Heart right ventricle (tissue), 16 donors: ENCODE measurements around the gene BCL2L13. TPM values are rescaled to one million over a fixed set of nuclear protein-coding genes. Genes with fewer than 3 reads are reported as not detected.

Source experiments
- ATAC-seq, 8 donors: fragments of 200-7000 bp; cut with Tn5 transposase; one replicate each; pipeline ENCODE4 v1.9.1; 2020; ENCODE audit warnings: mild to moderate bottlenecking in 8 of 8, moderate library complexity in 8 of 8, moderate number of reproducible peaks in 1 of 8
- DNase-seq, 2 donors: peaks; one replicate each; pipeline ENCODE4 v3.0.0-alpha.2; 2020
- H3K27ac ChIP-seq, 10 donors: fragments of 200-600 bp; sonication (generic) in 2 of 10; one replicate each; pipeline versions ENCODE4 v1.5.0 to v1.8.0; 2020 to 2022; ENCODE audit warnings: mild to moderate bottlenecking in 3 of 10
- H3K27me3 ChIP-seq, 7 donors: fragments of 200-600 bp; one replicate each; pipeline ENCODE4 v1.8.0; 2021 to 2022; ENCODE audit warnings: mild to moderate bottlenecking in 2 of 7
- H3K36me3 ChIP-seq, 9 donors: fragments of 200-600 bp; sonication (generic) in 1 of 9; one replicate each; pipeline versions ENCODE4 v1.5.0 to v1.8.0; 2020 to 2022; ENCODE audit warnings: mild to moderate bottlenecking in 2 of 9
- H3K4me1 ChIP-seq, 9 donors: fragments of 200-600 bp; sonication (generic) in 1 of 9; one replicate each; pipeline versions ENCODE4 v1.5.0 to v1.8.0; 2020 to 2022; ENCODE audit warnings: mild to moderate bottlenecking in 4 of 9
- H3K4me3 ChIP-seq, 10 donors: fragments of 200-600 bp; sonication (generic) in 2 of 10; one replicate each; pipeline versions ENCODE4 v1.5.0 to v1.8.0; 2020 to 2022; ENCODE audit warnings: mild to moderate bottlenecking in 7 of 10, moderate library complexity in 2 of 10
- H3K9me3 ChIP-seq, 11 donors: fragments of 200-600 bp in 10 of 11; sonication (generic) in 2 of 11; one replicate each; pipeline versions ENCODE4 v1.5.0 to v1.8.0; 2013 to 2022; ENCODE audit warnings: mild to moderate bottlenecking in 2 of 11, control low read depth in 1 of 11, moderate library complexity in 1 of 11
- CTCF ChIP-seq, 9 donors: fragments of 200-600 bp; sonication (generic) in 2 of 9; IDR thresholded peaks; one replicate each; pipeline versions ENCODE4 v1.5.0 to v1.8.0; 2021 to 2022; ENCODE audit warnings: antibody characterized with exemption in 9 of 9, mild to moderate bottlenecking in 5 of 9, moderate library complexity in 1 of 9
- WGBS, 2 donors: extraction: QIAGEN DNeasy Blood & Tissue Kit; methylation state at CpG; one replicate each; pipeline ENCODE4 v1.1.7; 2013; ENCODE audit warnings: inconsistent platforms in 1 of 2; 5-methylcytosine and 5-hydroxymethylcytosine counted together
- intact Hi-C, 10 donors: fragments of 100-400 bp; cut with DNase I; formaldehyde crosslinking; loops; one replicate each; pipeline versions ENCODE4 v1.11.1 to v1.14.2; 2022
- polyA plus RNA-seq, 2 donors: library from polyadenylated mRNA; stranded (reverse); fragments of 200-250 nt; gene quantifications; one replicate each; pipeline ENCODE4 v1.2.3, GENCODE V29; 2013
- total RNA-seq, 10 donors: library from RNA; stranded (reverse); fragmentation: NEBNext Ultra II Directional in 3 of 10; extraction: Animal tissue kit (Norgen Biotek cat#: 25700) in 3 of 10; gene quantifications; one replicate each; pipeline versions ENCODE4 v1.2.1 to v1.2.4, GENCODE V29; 2021 to 2023
- donor health status: Arrhythmogenic right ventricular cardiomyopathy.
- donor health status: ischemic (EF 13 %, LVEDD 7.1; RV severe dilation, severe dysfunction).
- donor health status: healthy with polysubstance abuse.
- donor health status: DM: no; HTN: yes; CAD: no.
- donor health status: DM: no; HTN: no; CAD: no.
- donor health status: ischemic (EF 25% LVEDD 6.9; RV normal size, moderate dysfunction).
- donor health status: ischemic (EF 25% LVEDD 5.7; RV mildly dilated, moderate dysfunction).
- donor health status: healthy.
- donor health status: DM: yes; HTN: yes; CAD: no.
- donor health status: Ischemic cardiomyopathy.
- donor health status: ischemic (EF 35%, LVEDD 5.7; RV mildly dilated, moderate dysfunction).
- donor health status: nonischemic (EF 11% LVEDD 7.7; RV severe dilation, severe dysfunction).
- donor health status: DM: yes; HTN: yes; CAD: no.
- donor health status: PGD.
- donor health status: ischemic (EF 29% LVEDD 5.4; RV normal size, mild dysfunction).
- donor health status: nonischemic (EF 23%, LVEDD 6.1; RV moderate dilation, normal function).

The BCL2L13 gene
- total and polyA plus RNA-seq, 12 donors, result 27.9 to 113 (median 88.7) TPM

- no peaks in the 10 kb centered on the region for H3K9me3 ChIP-seq
- intact Hi-C loops, result loop anchor here in 4 of 10 donors (5.0 to 10.0 kb wide), 4 partner anchors 57 to 455 kb away; partner anchors contain the start of genes BID (in 1 of the 4) and PEX26 (in 1 of the 4)
- no peaks in the 10 kb centered on the region for H3K27me3 ChIP-seq
- ATAC-seq, result no peak
- peak overlapping the region in 7 of 10 donors; percentile 81 to 96 (median 92) for H3K27ac ChIP-seq
- H3K4me1 ChIP-seq, result peaks cover 5 to 41% (median 25%) of the 10 kb centered on the region in 9 donors
- no peak for DNase-seq
- 75% methylated on average over 7 of the region's 7 CpGs for WGBS, 2 donors
- peak overlapping the region in 5 of 10 donors; percentile 85 to 99 (median 89) for H3K4me3 ChIP-seq
- TF ChIP-seq CTCF (IDR thresholded peaks at IDR 0.05), result no peak
- peaks cover 0 to 19% (median under 1%) of the 10 kb centered on the region in 9 donors for H3K36me3 ChIP-seq
These were observed 8.9 kb upstream of the BCL2L13 start for GRCh38 chr22:17629641-17630040.

- DNase-seq, result no peak
- Histone ChIP-seq H3K27me3 (no peaks in the 10 kb centered on the region), H3K27ac (no peak overlapping the region), H3K4me3 (no peak overlapping the region), H3K9me3 (no peaks in the 10 kb centered on the region), H3K36me3 (peaks cover 0 to 8% (median 0%) of the 10 kb centered on the region in 9 donors), H3K4me1 (peaks cover 5 to 29% (median 25%) of the 10 kb centered on the region in 9 donors)
- no peak for TF ChIP-seq CTCF (IDR thresholded peaks at IDR 0.05)
- intact Hi-C loops, result loop anchor here in 2 of 10 donors (10.0 kb wide), 3 partner anchors 144 to 456 kb away; partner anchors contain the start of genes BID (in 1 of the 2) and PEX26 (in 1 of the 2)
- no peak for ATAC-seq
- WGBS, 2 donors, result 98% methylated on average over 9 of the region's 9 CpGs
These were observed 7.4 kb upstream of the BCL2L13 start for GRCh38 chr22:17631076-17631565.

GRCh38 chr22:17633217-17633997, 5.2 kb upstream of the BCL2L13 start:
- no peak overlapping the region for H3K4me3 ChIP-seq
- no peak overlapping the region for H3K27ac ChIP-seq
- no peaks in the 10 kb centered on the region for H3K27me3 ChIP-seq
- WGBS, 2 donors, result 81 to 91% methylated on average over 4 of the region's 4 CpGs
- ATAC-seq (no peak), DNase-seq (no peak)
- peaks cover 0 to 18% (median 14%) of the 10 kb centered on the region in 9 donors for H3K4me1 ChIP-seq
- no peaks in the 10 kb centered on the region for H3K9me3 ChIP-seq
- intact Hi-C loops, result loop anchor here in 2 of 10 donors (10.0 kb wide), 3 partner anchors 141 to 459 kb away; partner anchors contain the start of genes BID (in 1 of the 2) and PEX26 (in 1 of the 2)
- H3K36me3 ChIP-seq, result no peaks in the 10 kb centered on the region
- TF ChIP-seq CTCF (IDR thresholded peaks at IDR 0.05), result no peak

- DNase-seq (no peak), ATAC-seq (no peak)
- H3K36me3 ChIP-seq, result no peaks in the 10 kb centered on the region
- H3K9me3 ChIP-seq, result no peaks in the 10 kb centered on the region
- no peak overlapping the region for H3K4me3 ChIP-seq
- WGBS, 2 donors, result 89 to 92% methylated on average over 3 of the region's 3 CpGs
- peaks cover 0 to 18% (median 14%) of the 10 kb centered on the region in 9 donors for H3K4me1 ChIP-seq
- TF ChIP-seq CTCF (IDR thresholded peaks at IDR 0.05), result no peak
- no peaks in the 10 kb centered on the region for H3K27me3 ChIP-seq
- no peak overlapping the region for H3K27ac ChIP-seq
- intact Hi-C loops, result loop anchor here in 2 of 10 donors (10.0 kb wide), 3 partner anchors 141 to 459 kb away; partner anchors contain the start of genes BID (in 1 of the 2) and PEX26 (in 1 of the 2)
These were observed 4.6 kb upstream of the BCL2L13 start for GRCh38 chr22:17633998-17634323.
